Panc1 (cell line): ENCODE data around the gene PRKCA. TPM values are rescaled to one million over a fixed set of nuclear protein-coding genes. Genes with fewer than 3 reads are reported as not detected.

Source experiments
- ATAC-seq: fragments of 200-7000 bp; cut with Tn5 transposase; 2 replicates; pipeline ENCODE4 v1.9.1; 2020; ENCODE audit warnings: mild to moderate bottlenecking, moderate library complexity
- BruUV-seq: library from RNA; stranded (reverse); fragments of 400-500 nt; replicated peaks from 2 replicates; lab custom pipeline; 2021; lab: Mats Ljungman, UMichigan
- CTCF ChIA-PET: fragments of 300-600 bp; sonication (Branson Sonifier 250); formaldehyde crosslinking; loops from one replicate; lab custom pipeline; 2022; ENCODE audit warnings: antibody characterized with exemption; lab: Charles Lee
- POLR2A ChIA-PET: fragments of 300-600 bp; sonication (Branson Sonifier 250); formaldehyde crosslinking; loops from one replicate; lab custom pipeline; 2022; ENCODE audit warnings: antibody characterized with exemption; lab: Charles Lee
- DNase-seq: peaks from one replicate; pipeline ENCODE4 v3.0.0-alpha.2; 2010; ENCODE audit warnings: low read depth, low spot score
- H3K27ac ChIP-seq: 2 replicates; pipeline ENCODE4 v1.5.1; 2011; ENCODE audit warnings: mild to moderate bottlenecking, low read length, inconsistent platforms
- H3K27me3 ChIP-seq: fragments of 200-500 bp; sonication (Bioruptor generic); 2 replicates; pipeline ENCODE4 v1.6.0; 2014; ENCODE audit warnings: low read length, inconsistent platforms; ENCODE audit not compliant: control insufficient read depth, insufficient read depth
- H3K36me3 ChIP-seq: fragments of 200-500 bp; sonication (Bioruptor generic); 2 replicates; pipeline ENCODE4 v1.5.1; 2014; ENCODE audit warnings: inconsistent platforms, mild to moderate bottlenecking, low read length, moderate library complexity; ENCODE audit not compliant: control insufficient read depth, insufficient read depth
- H3K4me1 ChIP-seq: 2 replicates; pipeline ENCODE4 v1.5.1; 2011; ENCODE audit warnings: inconsistent platforms, mild to moderate bottlenecking, low read length, moderate library complexity; ENCODE audit not compliant: control insufficient read depth, insufficient read depth
- H3K4me3 ChIP-seq, 2 experiments: 2 replicates each; pipeline ENCODE4 v1.5.1; 2011 to 2012; ENCODE audit warnings: low read depth in 2 of 2, low read length in 2 of 2, mild to moderate bottlenecking in 2 of 2, inconsistent platforms in 1 of 2, moderate library complexity in 1 of 2
- H3K9me3 ChIP-seq: fragments of 200-500 bp; sonication (Bioruptor generic); 2 replicates; pipeline ENCODE4 v1.5.1; 2014; ENCODE audit warnings: low read depth, mild to moderate bottlenecking, inconsistent platforms, low read length, moderate library complexity; ENCODE audit not compliant: control insufficient read depth, insufficient read depth
- CTCF ChIP-seq: fragments of 450-650 bp; IDR thresholded peaks from 2 replicates; pipeline ENCODE4 v1.5.1; 2017; ENCODE audit warnings: mild to moderate bottlenecking
- POLR2AphosphoS5 ChIP-seq: IDR thresholded peaks from 2 replicates; pipeline ENCODE4 v1.6.1; 2012; ENCODE audit warnings: mild to moderate bottlenecking, low read depth, low read length, moderate library complexity
- REST ChIP-seq, 2 experiments: IDR thresholded peaks; 2 replicates each; pipeline ENCODE4 v1.6.1; 2011 to 2012; ENCODE audit warnings: low read depth in 2 of 2, control low read depth in 1 of 2, low read length in 1 of 2, mild to moderate bottlenecking in 1 of 2, moderate library complexity in 1 of 2; ENCODE audit not compliant: insufficient read depth in 1 of 2
- SIN3A ChIP-seq: IDR thresholded peaks from 2 replicates; pipeline ENCODE4 v1.6.1; 2012; ENCODE audit warnings: low read depth, mild to moderate bottlenecking, low read length, moderate library complexity, borderline replicate concordance; ENCODE audit not compliant: insufficient read depth
- TCF7L2 ChIP-seq: IDR thresholded peaks from 2 replicates; pipeline ENCODE4 v1.6.1; 2011; ENCODE audit warnings: mild to moderate bottlenecking, low read depth, low read length, inconsistent platforms
- in situ Hi-C: cut with HindIII; loops from 2 replicates; pipeline ENCODE4 v1.10.0; 2016; ENCODE audit warnings: low sequenced_read_pairs, low pct_unique_long_range_greater_than_20kb
- intact Hi-C: fragments of 100-400 bp; cut with micrococcal nuclease; formaldehyde crosslinking; loops from one replicate; pipeline ENCODE4 v1.10.0; 2022; ENCODE audit not compliant: unreplicated experiment
- total RNA-seq: library from RNA; stranded (reverse); gene quantifications from one replicate; pipeline ENCODE4 v1.2.1, GENCODE V29; 2021; ENCODE audit not compliant: unreplicated experiment

Gene PRKCA
- total RNA-seq, 1 experiment from 2014 or later = 53.0 TPM

GRCh38 chr17:66375121-66375520 lies 72.7 kb downstream of the PRKCA start:
- peaks cover 37% of the 10 kb centered on the region for H3K4me1 ChIP-seq
- in situ Hi-C loops (no loop called here), intact Hi-C loops (no loop called here)
- H3K4me3 ChIP-seq = no peak overlapping the region
- ChIA-PET CTCF (interaction anchor here (0.6 to 0.7 kb wide), 2 partner anchors 165 to 279 kb away, joined by 4 to 8 read pairs; no protein-coding TSS in a partner anchor), POLR2A (interaction anchor here (0.5 kb wide), 1 partner anchor 9 kb away, joined by 3 read pairs; no protein-coding TSS in a partner anchor)
- TF ChIP-seq TCF7L2 = no peak
- TF ChIP-seq CTCF = no peak
- no peak for TF ChIP-seq SIN3A
- no peak for TF ChIP-seq POLR2AphosphoS5
- no peak for TF ChIP-seq REST (IDR thresholded peaks at IDR 0.05; ENCODE audit: insufficient read depth in 1 of 2, low read depth in 2 of 2, low read length in 1 of 2)
- no TSS peak for BruUV-seq
- no peaks in the 10 kb centered on the region for H3K27me3 ChIP-seq
- DNase-seq = no peak
- H3K36me3 ChIP-seq = no peaks in the 10 kb centered on the region
- ATAC-seq = no peak
- peak overlapping the region; percentile 13 for H3K27ac ChIP-seq
- no peaks in the 10 kb centered on the region for H3K9me3 ChIP-seq

GRCh38 chr17:66378296-66378695 lies 75.9 kb downstream of the PRKCA start:
- ATAC-seq (no peak), DNase-seq (no peak)
- no peaks in the 10 kb centered on the region for H3K36me3 ChIP-seq
- ChIA-PET POLR2A (no interaction called here), CTCF (no interaction called here)
- intact Hi-C loops (no loop called here), in situ Hi-C loops (no loop called here)
- no peaks in the 10 kb centered on the region for H3K27me3 ChIP-seq
- no peak overlapping the region for H3K27ac ChIP-seq
- no peaks in the 10 kb centered on the region for H3K9me3 ChIP-seq
- H3K4me1 ChIP-seq = peaks cover 32% of the 10 kb centered on the region
- TF ChIP-seq SIN3A (no peak), REST (IDR thresholded peaks at IDR 0.05; ENCODE audit: insufficient read depth in 1 of 2, low read depth in 2 of 2, low read length in 1 of 2) (no peak), TCF7L2 (no peak), POLR2AphosphoS5 (no peak), CTCF (no peak)
- no TSS peak for BruUV-seq
- H3K4me3 ChIP-seq = no peak overlapping the region
